HG03521 (cell line): ENCODE measurements around the gene TRIM52.
A peak's percentile ranks its signal among the peaks of the same experiment; 100 is the strongest.

Experiments
- ATAC-seq: cut with Tn5 transposase; IDR thresholded peaks from one replicate; pipeline ENCODE4 v1.9.1; 2021; ENCODE audit warnings: mild to moderate bottlenecking, moderate library complexity; ENCODE audit not compliant: unreplicated experiment

Gene TRIM52

DNA sequence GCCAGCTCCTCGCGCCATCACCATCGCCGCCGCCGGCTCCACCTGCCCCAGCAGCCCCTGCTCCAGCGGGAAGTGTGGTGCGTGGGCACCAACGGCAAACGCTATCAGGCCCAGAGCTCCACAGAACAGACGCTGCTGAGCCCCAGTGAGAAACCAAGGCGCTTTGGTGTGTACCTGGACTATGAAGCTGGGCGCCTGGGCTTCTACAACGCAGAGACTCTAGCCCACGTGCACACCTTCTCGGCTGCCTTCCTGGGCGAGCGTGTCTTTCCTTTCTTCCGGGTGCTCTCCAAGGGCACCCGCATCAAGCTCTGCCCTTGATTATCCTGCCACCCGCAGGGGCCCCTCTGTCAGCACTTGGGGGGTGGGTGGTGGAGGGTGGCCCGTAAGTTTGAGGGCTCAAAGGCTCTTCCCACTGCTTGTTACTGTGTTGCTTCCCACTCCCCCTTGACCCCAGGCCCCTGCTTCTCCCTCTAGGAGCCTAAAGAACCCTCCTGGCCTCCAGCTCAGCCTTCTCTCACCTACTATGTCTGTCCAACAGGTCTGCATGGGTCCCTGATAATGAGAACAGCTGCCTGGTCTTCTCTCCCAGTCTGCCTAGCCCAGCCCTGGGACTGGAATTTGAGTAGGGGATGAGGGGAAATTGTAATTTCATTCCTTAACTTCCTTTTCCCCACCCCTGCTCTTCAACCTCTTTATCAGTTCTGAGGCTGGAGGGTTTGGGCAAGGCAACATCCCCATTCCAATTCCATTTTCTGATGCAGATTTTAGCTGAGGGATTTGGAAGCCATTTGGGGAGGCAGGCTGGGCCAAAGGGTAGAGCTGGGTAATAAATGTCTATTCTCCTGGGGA lies 26.3 kb downstream of the TRIM52 start:
- ATAC-seq: no peak

GRCh38 chr5:181233801-181234454 lies 27.0 kb downstream of the TRIM52 start:
- ATAC-seq: no peak

DNA sequence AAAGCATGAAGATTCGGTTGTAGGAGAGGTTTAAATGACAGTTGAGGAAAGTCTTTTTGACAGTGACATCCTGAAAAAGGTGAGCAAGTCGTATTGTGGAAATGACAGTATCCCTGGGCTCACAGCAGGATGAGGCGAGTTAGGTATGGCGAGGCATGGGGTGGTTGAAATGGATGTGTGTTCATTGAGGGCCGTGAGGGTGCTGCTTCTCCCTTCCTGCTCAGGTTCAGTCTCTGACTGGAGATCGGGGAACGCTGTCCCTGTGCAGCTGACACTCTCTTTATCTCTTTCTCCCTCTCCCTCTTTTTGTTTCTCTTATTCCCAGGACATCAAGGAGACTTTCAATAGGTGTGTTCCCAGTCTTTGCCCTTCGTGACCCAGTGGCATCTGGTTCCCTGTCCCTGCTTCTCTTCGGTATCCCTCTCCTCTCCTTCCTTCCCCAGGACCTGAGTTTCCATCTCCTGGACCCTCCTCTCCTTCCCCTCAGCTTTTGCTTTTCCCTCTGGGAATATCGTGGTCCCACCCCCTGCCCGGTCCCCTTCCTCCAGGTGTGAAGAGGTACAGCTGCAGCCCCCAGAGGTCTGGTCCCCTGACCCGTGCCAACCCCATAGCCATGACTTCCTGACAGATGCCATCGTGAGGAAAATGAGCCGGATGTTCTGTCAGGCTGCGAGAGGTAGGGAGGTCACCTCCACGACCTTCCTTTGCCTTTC lies 27.7 kb downstream of the TRIM52 start:
- ATAC-seq: no peak

DNA sequence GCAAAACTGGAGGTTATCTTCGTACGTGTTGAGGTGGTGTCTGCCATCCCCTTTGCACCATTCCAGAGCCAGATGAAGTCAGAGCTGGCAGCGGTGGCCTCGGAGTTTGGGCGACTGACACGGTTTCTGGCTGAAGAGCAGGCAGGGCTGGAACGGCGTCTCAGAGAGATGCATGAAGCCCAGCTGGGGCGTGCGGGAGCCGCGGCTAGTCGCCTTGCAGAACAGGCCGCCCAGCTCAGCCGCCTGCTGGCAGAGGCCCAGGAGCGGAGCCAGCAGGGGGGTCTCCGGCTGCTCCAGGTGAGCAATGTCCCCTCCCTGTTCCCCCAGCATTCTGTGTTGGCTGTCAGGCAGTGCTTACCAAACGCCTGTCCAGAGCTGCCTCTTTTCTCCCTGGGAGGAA lies 28.4 kb downstream of the TRIM52 start:
- no peak for ATAC-seq

DNA sequence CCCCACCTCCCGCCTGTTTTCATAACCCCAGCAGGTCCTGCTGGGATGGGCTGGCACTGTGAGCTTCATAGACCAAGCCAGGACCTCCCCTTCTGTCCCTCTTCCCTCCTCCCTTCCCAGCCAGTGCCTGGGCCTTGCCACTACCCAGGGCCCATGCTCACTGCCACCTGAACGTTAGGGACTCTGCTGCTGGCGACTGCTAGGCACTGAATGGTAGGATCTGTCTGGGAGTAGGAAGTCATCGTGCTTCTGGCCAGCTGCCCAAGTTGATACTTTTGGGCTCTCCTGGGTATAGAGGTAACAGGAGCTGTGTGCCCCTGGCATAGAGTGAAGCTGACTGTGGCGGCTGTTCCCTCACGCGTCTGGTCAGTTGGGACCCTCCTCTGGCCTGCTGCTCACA lies 29.5 kb downstream of the TRIM52 start:
- ATAC-seq: no peak

- no peak for ATAC-seq
Observed at GRCh38 chr5:181230551-181230950, 30.4 kb downstream of the TRIM52 start.

DNA sequence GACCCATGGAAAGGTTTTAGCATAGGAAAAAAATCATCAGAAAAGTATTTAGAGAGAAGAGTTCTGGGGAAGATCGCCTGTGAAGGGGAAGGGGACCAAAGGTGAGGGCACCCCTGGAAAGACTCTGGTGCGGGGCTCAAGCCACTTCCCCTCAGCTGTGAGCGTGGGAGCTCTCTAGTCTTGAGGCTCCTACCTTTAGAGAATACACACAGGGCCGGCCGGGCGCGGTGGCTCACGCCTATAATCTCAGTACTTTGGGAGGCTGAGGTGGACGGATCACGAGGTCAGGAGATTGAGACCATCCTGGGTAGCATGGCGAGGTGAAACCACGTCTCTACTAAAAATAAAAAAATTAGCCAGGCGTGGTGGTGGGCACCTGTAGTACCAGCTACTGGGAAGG lies 30.9 kb downstream of the TRIM52 start:
- no peak for ATAC-seq

DNA sequence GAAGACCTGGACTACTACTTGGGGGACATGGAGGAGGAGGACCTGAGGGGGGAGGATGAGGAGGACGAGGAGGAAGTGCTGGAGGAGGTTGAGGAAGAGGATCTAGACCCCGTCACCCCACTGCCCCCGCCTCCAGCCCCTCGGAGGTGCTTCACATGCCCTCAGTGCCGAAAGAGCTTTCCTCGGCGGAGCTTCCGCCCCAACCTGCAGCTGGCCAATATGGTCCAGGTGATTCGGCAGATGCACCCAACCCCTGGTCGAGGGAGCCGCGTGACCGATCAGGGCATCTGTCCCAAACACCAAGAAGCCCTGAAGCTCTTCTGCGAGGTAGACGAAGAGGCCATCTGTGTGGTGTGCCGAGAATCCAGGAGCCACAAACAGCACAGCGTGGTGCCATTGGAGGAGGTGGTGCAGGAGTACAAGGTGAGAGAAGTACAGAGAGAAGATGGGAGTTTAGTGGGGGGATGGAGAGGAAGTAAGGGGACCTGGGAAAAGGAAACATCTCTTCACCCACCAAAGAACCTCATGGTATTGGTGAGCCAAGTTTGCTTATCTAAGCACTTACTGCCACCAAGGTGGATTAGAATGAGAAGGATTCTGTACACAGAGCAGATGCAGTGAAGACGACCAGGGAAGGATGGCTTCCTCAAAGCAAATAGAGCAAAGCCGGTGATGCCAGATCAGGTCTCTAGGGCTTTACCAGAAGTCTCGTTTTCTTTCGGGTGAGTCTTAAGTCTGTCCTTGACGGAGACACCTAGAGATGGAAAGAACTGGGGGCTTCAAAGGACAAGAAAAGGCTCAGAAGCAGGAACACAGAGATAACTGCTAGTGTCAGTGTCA lies 36.3 kb downstream of the TRIM52 start:
- no peak for ATAC-seq

DNA sequence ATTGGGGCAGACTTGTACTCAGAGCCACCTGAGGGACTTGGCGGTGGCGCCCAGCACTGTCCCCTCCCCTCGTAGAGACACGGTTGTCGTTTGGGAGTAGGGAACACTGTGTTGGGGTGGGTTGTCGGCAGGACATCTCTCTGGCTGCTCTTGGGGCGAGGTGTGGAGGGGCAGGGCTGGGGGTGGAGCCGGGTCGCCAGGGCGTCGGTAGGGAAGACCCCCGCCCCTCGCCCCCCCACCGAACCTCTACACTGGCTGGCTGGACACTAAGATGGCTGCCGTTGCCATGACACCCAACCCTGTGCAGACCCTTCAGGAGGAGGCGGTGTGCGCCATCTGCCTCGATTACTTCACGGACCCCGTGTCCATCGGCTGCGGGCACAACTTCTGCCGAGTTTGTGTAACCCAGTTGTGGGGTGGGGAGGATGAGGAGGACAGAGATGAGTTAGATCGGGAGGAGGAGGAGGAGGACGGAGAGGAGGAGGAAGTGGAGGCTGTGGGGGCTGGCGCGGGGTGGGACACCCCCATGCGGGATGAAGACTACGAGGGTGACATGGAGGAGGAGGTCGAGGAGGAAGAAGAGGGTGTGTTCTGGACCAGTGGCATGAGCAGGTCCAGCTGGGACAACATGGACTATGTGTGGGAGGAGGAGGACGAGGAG lies 37.1 kb downstream of the TRIM52 start:
- ATAC-seq: no peak

GRCh38 chr5:181223058-181223728 lies 37.8 kb downstream of the TRIM52 start, which contains the start of gene TRIM41:
Gene TRIM41, plus strand, starts transcription at chr5:181223281. Its CDS starts 719 bp downstream, at chr5:181224000.
- ATAC-seq: peak; percentile 66

- no peak for ATAC-seq
Observed at GRCh38 chr5:181222630-181223057, 38.3 kb downstream of the TRIM52 start.

DNA sequence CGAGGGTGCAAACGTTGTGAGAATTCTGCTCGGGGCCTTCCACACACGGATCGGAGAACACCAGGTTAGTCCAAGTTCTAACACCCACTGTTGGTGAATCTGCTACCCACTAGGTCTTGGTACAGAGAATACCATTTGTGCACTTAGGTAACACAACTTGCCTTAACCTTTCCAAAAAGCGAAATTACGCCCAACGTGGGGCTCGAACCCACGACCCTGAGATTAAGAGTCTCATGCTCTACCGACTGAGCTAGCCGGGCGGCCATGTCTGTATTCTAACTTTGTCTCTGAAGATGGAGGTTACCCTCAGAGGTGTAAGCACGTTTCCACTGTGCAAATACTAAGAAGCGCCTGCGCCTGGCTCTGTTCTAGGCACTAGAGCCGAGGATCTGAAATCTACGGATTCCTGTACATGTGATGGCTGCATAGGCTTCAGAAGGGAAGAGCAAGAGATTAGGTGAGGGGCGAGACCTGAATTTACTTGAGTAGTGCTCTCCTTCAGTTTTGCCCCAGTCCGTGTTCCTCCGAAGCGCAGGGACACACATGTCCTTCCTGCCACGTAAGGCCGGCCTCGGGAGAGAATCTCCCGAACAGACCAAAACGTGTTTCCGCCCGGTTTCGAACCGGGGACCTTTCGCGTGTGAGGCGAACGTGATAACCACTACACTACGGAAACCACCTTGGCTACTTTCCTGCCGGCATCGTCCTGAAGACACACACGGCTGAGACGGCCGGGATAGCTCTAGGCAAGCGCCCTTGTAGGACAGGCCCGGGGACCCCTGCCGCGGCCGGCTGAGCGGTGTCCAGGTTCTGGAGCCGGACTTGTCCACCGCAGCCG lies 38.9 kb downstream of the TRIM52 start:
- peak; percentile 23 for ATAC-seq

DNA sequence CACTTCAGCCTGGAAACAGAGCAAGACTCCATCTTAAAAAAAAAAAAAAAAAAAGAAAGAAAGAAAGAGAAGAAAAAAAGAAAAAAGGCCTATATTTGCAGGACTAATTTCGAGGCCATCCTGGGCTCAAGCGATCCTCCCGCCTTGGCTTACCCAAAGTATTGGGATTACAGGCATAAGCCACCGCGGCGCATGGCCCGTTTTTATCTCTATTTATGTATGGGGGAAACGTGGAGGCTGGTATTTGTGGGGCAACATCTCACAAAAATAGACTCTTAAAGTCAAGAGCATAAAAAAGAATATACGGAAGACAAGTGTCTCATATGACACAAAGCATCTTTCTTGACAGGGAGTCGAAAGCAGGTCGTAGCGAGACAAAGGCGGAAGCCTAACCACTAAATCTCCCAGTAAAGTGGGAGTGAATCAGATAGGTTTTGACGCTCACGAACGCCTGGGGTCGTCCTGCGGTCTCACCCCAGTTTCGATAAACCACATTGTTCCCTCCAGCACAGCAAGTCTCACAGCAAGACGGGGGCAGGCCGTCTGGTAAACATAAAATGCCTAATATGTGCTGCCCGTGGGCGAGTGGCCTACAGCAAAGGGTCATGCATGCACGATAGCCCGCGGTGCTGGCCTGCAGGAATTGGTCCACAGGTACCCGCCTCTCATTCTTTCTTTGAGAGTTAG lies 39.7 kb downstream of the TRIM52 start:
- ATAC-seq: no peak

DNA sequence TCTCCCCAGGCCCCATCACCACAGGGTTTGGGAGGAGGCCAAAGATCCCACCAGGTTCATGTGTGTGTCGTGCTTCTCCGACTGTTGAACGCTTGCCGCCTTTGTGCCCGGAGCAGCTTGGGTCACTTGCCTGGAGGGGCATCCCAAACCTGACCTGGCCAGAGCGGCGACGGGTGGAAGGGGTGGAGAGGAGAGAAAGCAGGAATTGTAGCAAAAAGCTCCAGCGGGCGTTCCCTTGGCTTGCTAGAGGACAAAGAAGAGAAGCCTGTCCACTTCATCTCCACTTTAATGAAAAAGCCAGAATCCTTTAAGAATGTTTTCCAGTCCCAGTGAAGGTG lies 40.8 kb downstream of the TRIM52 start:
- ATAC-seq: no peak

- no peak for ATAC-seq
Observed at GRCh38 chr5:181219262-181220177, 41.4 kb downstream of the TRIM52 start.

DNA sequence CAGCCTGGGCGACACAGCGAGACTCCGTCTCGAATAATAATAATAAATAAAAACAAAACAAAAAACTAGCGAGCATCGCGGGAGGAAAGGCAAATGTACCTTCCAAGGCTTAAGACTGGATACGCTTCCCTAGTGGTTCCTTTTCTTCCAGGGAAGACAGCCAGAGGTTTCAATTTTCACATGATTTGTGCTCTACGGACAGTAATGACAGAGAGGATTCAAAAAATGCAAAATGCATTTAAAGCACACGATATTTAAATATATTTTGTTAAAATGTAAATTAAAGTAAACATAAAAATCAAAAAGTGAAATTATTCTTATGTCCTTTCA lies 42.2 kb downstream of the TRIM52 start:
- ATAC-seq: no peak

- no peak for ATAC-seq
Observed at GRCh38 chr5:181217803-181218062, 43.2 kb downstream of the TRIM52 start.
